ENCODE measurements around the gene TRPM3.

- no peak for TF ChIP-seq CTCF (IDR thresholded peaks at IDR 0.05)
- no peak for TF ChIP-seq POLR2A (IDR thresholded peaks at IDR 0.05)
These were observed 428.2 kb downstream of the TRPM3 start for GRCh38 chr9:70693186-70693585.
